GM12878 (cell line): ENCODE results near the gene GPAT3. TPM values are rescaled to one million over a fixed set of nuclear protein-coding genes. Genes with fewer than 3 reads are reported as not detected.

Experiments
- ATAC-seq: fragments of 200-7000 bp; cut with Tn5 transposase; 3 replicates; pipeline ENCODE4 v1.9.1; 2020; ENCODE audit warnings: mild to moderate bottlenecking, moderate library complexity
- BruUV-seq: library from RNA; stranded (reverse); fragments of 400-500 nt; replicated peaks from 2 replicates; lab custom pipeline; 2021; lab: Mats Ljungman, UMichigan
- CTCF ChIA-PET: fragments of 300-600 bp; sonication (Branson Sonifier 250); formaldehyde crosslinking; extraction: SDS; loops from one replicate; lab custom pipeline; 2021; ENCODE audit warnings: inconsistent platforms; lab: Yijun Ruan, JAX
- POLR2A ChIA-PET: fragments of 350-600 bp; formaldehyde crosslinking; extraction: SDS; loops from one replicate; lab custom pipeline; 2021; ENCODE audit warnings: inconsistent platforms; lab: Charles Lee
- RAD21 ChIA-PET: fragments of 300-600 bp; sonication (Branson Sonifier 250); formaldehyde crosslinking; loops from one replicate; lab custom pipeline; 2023; ENCODE audit warnings: antibody characterized with exemption; ENCODE audit not compliant: unreplicated experiment; lab: Charles Lee
- SMC1A ChIA-PET: fragments of 300-600 bp; sonication (Branson Sonifier 250); formaldehyde crosslinking; loops from one replicate; lab custom pipeline; 2023; ENCODE audit not compliant: unreplicated experiment, uncharacterized antibody; lab: Charles Lee
- DNase-seq: peaks from one replicate; pipeline ENCODE4 v3.0.0-alpha.2; 2011; ENCODE audit warnings: low read depth, low spot score
- FAIRE-seq: peaks from 3 replicates; lab custom pipeline; 2011; peaks lifted over from hg19 to GRCh38; lab: Jason Lieb, UNC
- H2AFZ ChIP-seq: 2 replicates; pipeline ENCODE4 v1.6.0; 2011; ENCODE audit warnings: low read depth, low read length, control low read depth; ENCODE audit not compliant: control insufficient read depth
- H3K27ac ChIP-seq: 2 replicates; pipeline ENCODE4 v1.5.1; 2011; ENCODE audit warnings: control low read depth; ENCODE audit not compliant: control insufficient read depth, insufficient read depth
- H3K27me3 ChIP-seq, 2 experiments: replicated peaks in 1 of 2; 2 replicates each; pipeline versions ENCODE4 v1.6.0 to v1.6.1; 2011; ENCODE audit warnings: low read length in 1 of 2; ENCODE audit not compliant: control insufficient read depth in 2 of 2, insufficient read depth in 2 of 2
- H3K36me3 ChIP-seq, 2 experiments: 2 replicates each; pipeline ENCODE4 v1.5.1; 2011; ENCODE audit warnings: low read length in 1 of 2; ENCODE audit not compliant: control insufficient read depth in 2 of 2, insufficient read depth in 2 of 2
- H3K4me1 ChIP-seq: 2 replicates; pipeline ENCODE4 v1.6.1; 2011; ENCODE audit warnings: mild to moderate bottlenecking, low read length, moderate library complexity, mixed read lengths; ENCODE audit not compliant: control insufficient read depth, insufficient read depth
- H3K4me2 ChIP-seq: 2 replicates; pipeline ENCODE4 v1.6.0; 2011; ENCODE audit warnings: control low read depth; ENCODE audit not compliant: control insufficient read depth, insufficient read depth
- H3K4me3 ChIP-seq: fragments of 200-600 bp; sonication (generic); 2 replicates; pipeline ENCODE4 v1.5.1; 2016
- H3K79me2 ChIP-seq: 2 replicates; pipeline ENCODE4 v1.6.0; 2011; ENCODE audit warnings: low read length; ENCODE audit not compliant: control insufficient read depth, insufficient read depth
- H3K9ac ChIP-seq: 2 replicates; pipeline ENCODE4 v1.8.0; 2011; ENCODE audit warnings: low read length, control low read depth, mixed read lengths; ENCODE audit not compliant: control insufficient read depth, insufficient read depth
- H3K9me3 ChIP-seq: replicated peaks from 3 replicates; pipeline ENCODE4 v1.5.1; 2011; ENCODE audit warnings: mild to moderate bottlenecking, low read length; ENCODE audit not compliant: control insufficient read depth, insufficient read depth
- H4K20me1 ChIP-seq: 2 replicates; pipeline ENCODE4 v1.6.0; 2011; ENCODE audit not compliant: control insufficient read depth, insufficient read depth
- ASH2L ChIP-seq: fragments of 300-600, 200-600 bp; sonication (generic); IDR thresholded peaks from 2 replicates; pipeline ENCODE4 v1.6.1; 2017; ENCODE audit warnings: low read depth, mild to moderate bottlenecking, borderline replicate concordance
- BHLHE40 ChIP-seq, 2 experiments: fragments of 450-650 bp in 1 of 2; IDR thresholded peaks; 2 replicates each; pipeline ENCODE4 v1.6.1; 2011 to 2017; ENCODE audit warnings: low read depth in 2 of 2, borderline replicate concordance in 1 of 2, improper control_type of control experiment in 1 of 2, low read length in 1 of 2, mild to moderate bottlenecking in 1 of 2
- CBFB ChIP-seq: IDR thresholded peaks from 2 replicates; pipeline ENCODE4 v1.6.1; 2016; ENCODE audit warnings: antibody characterized with exemption, low read depth
- FOXM1 ChIP-seq: IDR thresholded peaks from 2 replicates; pipeline ENCODE4 v1.6.1; 2012; ENCODE audit warnings: low read depth, mild to moderate bottlenecking, inconsistent platforms, low read length, moderate library complexity
- KAT2A ChIP-seq: conservative IDR thresholded peaks from 2 replicates; pipeline ENCODE4 v1.6.1; 2011; ENCODE audit warnings: low read depth, low read length; ENCODE audit not compliant: control insufficient read depth
- SMC3 ChIP-seq: IDR thresholded peaks from 2 replicates; pipeline ENCODE4 v1.6.1; 2011; ENCODE audit warnings: low read length, improper control_type of control experiment, borderline replicate concordance
- ZNF207 ChIP-seq: fragments of 450-650 bp; IDR thresholded peaks from 2 replicates; pipeline ENCODE4 v1.6.1; 2014; ENCODE audit warnings: antibody characterized with exemption, mild to moderate bottlenecking, borderline replicate concordance
- WGBS: methylation state at CpG from one replicate; pipeline ENCODE4 v1.1.6; 2016; ENCODE audit warnings: low lambda C conversion rate; ENCODE audit not compliant: insufficient replicate concordance, insufficient coverage; ENCODE audit errors: missing lambda C conversion rate; 5-methylcytosine and 5-hydroxymethylcytosine counted together
- in situ Hi-C: fragments of 300-500 bp; cut with MboI; formaldehyde crosslinking; loops from 9 replicates; pipeline ENCODE4 v1.14.3; 2018; ENCODE audit warnings: mixed read lengths
- intact Hi-C: fragments of 100-400 bp; cut with micrococcal nuclease; formaldehyde crosslinking; loops from one replicate; pipeline ENCODE4 v1.14.2; 2022; ENCODE audit not compliant: unreplicated experiment
- polyA plus RNA-seq, 11 experiments: library from polyadenylated mRNA; depleted of rRNA in 4 of 11; unstranded in 6 of 11; stranded (reverse) in 5 of 11; fragments of >200 nt; fragmentation: Nextera tagmentation in 4 of 11; fragmentation: Illumina TruSeq in 1 of 11; extraction: Ambion mirVana in 4 of 11; extraction: Trizol in 1 of 11; gene quantifications; 1 replicate in 1 of 11; 2 replicates in 10 of 11; pipeline versions ENCODE4 v1.2.1 to v1.2.3, GENCODE V29; 2011 to 2016; ENCODE audit warnings: inconsistent platforms in 2 of 11, missing spikeins in 2 of 11, low read depth in 1 of 11
- total RNA-seq, 4 experiments: library from RNA; depleted of rRNA in 3 of 4; stranded (reverse); fragments of >200 nt in 3 of 4; fragmentation: Illumina TruSeq in 1 of 4; extraction: Trizol in 1 of 4; gene quantifications; 2 replicates each; pipeline versions ENCODE4 v1.2.1 to v1.2.3, GENCODE V29; 2013 to 2021
- TF ChIP-seq, protein P1 (sequence below): IDR thresholded peaks from 2 replicates; pipeline ENCODE4 v1.6.1; 2012; ENCODE audit warnings: low read length, inconsistent platforms
- TF ChIP-seq, protein P2 (sequence below): fragments of 450-650 bp; IDR thresholded peaks from 2 replicates; pipeline ENCODE4 v1.6.1; 2018; ENCODE audit warnings: mild to moderate bottlenecking, low read depth, moderate library complexity; ENCODE audit not compliant: partially characterized antibody
- TF ChIP-seq, protein P3 (sequence below): IDR thresholded peaks from 2 replicates; pipeline ENCODE4 v1.6.1; 2011; ENCODE audit warnings: low read depth, mild to moderate bottlenecking, low read length, moderate library complexity, borderline replicate concordance; ENCODE audit errors: extremely low read depth

Gene GPAT3
- total and polyA plus RNA-seq, 10 of the 15 experiments (the other 5 are each of a cell fraction or from before 2014, with no cell fraction given), result 0.26 to 1.1 (median 0.52) TPM

DNA sequence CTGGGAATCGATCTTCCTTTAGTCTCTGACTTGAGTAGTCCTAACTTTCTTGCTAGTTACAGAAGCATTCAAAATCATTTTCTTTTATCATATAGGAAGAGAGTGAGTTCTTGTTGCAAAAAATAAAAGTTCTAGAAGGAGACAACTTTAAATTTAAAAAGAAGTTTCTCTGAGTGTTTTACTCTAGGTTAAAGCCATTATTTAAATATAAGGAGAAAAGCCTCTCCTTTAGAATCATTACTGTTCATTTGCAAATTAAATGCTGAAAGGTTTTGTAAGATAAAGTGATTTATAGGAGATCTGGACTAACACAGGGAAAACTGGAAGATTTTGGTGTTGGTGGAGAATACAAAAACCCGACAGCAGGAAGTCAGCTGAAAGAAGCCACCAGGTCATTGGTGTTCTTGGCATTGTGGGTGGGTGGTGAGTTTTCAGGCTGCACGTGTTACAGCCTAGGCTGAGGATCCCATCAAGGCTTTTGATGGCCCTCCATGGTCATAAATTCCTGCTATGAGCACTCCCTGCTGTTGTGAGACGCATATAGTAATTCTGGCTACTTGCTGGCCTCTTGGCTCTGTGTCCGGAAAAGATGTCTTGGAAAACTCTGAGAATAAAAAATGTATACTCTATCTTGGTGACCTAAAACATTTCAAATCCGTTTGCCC lies 81.6 kb downstream of the GPAT3 start (continued):
- TF ChIP-seq, protein P1, sequence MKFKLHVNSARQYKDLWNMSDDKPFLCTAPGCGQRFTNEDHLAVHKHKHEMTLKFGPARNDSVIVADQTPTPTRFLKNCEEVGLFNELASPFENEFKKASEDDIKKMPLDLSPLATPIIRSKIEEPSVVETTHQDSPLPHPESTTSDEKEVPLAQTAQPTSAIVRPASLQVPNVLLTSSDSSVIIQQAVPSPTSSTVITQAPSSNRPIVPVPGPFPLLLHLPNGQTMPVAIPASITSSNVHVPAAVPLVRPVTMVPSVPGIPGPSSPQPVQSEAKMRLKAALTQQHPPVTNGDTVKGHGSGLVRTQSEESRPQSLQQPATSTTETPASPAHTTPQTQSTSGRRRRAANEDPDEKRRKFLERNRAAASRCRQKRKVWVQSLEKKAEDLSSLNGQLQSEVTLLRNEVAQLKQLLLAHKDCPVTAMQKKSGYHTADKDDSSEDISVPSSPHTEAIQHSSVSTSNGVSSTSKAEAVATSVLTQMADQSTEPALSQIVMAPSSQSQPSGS, result no peak
- no peak for TF ChIP-seq ASH2L
- no peak for TF ChIP-seq CBFB
- TF ChIP-seq ZNF207, result no peak

DNA sequence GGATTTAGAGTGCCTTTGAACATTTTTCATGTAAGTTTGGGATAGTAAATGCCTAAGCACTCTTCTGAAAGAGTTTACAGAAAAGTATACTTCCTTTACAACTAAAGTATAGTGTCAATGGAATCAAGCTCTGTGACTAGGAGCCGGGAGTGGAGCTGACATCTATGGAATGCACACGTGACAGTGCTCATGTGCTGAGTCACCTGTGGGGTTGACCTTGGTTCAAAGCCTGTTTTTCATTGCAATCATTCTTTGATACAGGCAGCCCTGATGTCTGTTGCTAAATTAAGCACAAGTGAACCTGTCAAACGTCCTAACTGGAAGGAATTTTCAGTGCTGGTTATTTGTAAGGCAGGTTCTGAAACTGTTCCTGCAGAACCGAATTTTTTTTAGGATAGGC lies 82.5 kb downstream of the GPAT3 start:
- Histone ChIP-seq H3K36me3 (no peaks in the 10 kb centered on the region), H3K27me3 (no peaks in the 10 kb centered on the region), H3K9me3 (peaks cover 2% of the 10 kb centered on the region; the same call in 1 of the 3 replicates), H2AFZ (no peak overlapping the region), H3K79me2 (no peaks in the 10 kb centered on the region), H3K9ac (no peak overlapping the region), H3K4me2 (no peak overlapping the region), H3K4me1 (no peaks in the 10 kb centered on the region), H4K20me1 (no peaks in the 10 kb centered on the region), H3K27ac (no peak overlapping the region), H3K4me3 (no peak overlapping the region)
- SMC1A ChIA-PET, result no interaction called here
- intact Hi-C loops, result no loop called here
- TF ChIP-seq SMC3 (no peak), ZNF207 (no peak), KAT2A (no peak), BHLHE40 (IDR thresholded peaks at IDR 0.05; ENCODE audit: borderline replicate concordance in 1 of 2, low read depth in 2 of 2, low read length in 1 of 2) (no peak), FOXM1 (no peak)
- TF ChIP-seq, protein P2, sequence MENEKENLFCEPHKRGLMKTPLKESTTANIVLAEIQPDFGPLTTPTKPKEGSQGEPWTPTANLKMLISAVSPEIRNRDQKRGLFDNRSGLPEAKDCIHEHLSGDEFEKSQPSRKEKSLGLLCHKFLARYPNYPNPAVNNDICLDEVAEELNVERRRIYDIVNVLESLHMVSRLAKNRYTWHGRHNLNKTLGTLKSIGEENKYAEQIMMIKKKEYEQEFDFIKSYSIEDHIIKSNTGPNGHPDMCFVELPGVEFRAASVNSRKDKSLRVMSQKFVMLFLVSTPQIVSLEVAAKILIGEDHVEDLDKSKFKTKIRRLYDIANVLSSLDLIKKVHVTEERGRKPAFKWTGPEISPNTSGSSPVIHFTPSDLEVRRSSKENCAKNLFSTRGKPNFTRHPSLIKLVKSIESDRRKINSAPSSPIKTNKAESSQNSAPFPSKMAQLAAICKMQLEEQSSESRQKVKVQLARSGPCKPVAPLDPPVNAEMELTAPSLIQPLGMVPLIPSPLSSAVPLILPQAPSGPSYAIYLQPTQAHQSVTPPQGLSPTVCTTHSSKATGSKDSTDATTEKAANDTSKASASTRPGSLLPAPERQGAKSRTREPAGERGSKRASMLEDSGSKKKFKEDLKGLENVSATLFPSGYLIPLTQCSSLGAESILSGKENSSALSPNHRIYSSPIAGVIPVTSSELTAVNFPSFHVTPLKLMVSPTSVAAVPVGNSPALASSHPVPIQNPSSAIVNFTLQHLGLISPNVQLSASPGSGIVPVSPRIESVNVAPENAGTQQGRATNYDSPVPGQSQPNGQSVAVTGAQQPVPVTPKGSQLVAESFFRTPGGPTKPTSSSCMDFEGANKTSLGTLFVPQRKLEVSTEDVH, result no peak
- TF ChIP-seq, protein P3, sequence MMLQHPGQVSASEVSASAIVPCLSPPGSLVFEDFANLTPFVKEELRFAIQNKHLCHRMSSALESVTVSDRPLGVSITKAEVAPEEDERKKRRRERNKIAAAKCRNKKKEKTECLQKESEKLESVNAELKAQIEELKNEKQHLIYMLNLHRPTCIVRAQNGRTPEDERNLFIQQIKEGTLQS, result no peak
- FAIRE-seq, result no peak
- no peak for ATAC-seq
- CTCF ChIA-PET, result interaction anchor here (1.2 to 1.4 kb wide), 2 partner anchors 26 to 127 kb away, joined by 4 to 5 read pairs; no protein-coding TSS in a partner anchor
- POLR2A ChIA-PET, result no interaction called here
- RAD21 ChIA-PET, result no interaction called here
- in situ Hi-C loops, result no loop called here
- no peak for DNase-seq
- WGBS, result 0% methylated on average over 4 of the region's 4 CpGs
- no TSS peak for BruUV-seq
